Erythroblast (primary cell): ENCODE measurements around the gene CABLES1.
"Not testable (repeated sequence)": the region's sequence is repeated elsewhere in the genome, so short reads cannot be mapped to it uniquely, and the experiment has no call there.

Experiments
- DNase-seq, 2 experiments: peaks; one replicate each; lab custom pipeline; 2025; lab: John Stamatoyannopoulos, UW
- GATA1 ChIP-seq: IDR thresholded peaks from 2 replicates; pipeline ENCODE4 v1.6.1; 2011; ENCODE audit warnings: low read depth, mild to moderate bottlenecking, control low read depth, low read length, moderate library complexity
- POLR2A ChIP-seq: IDR thresholded peaks from 2 replicates; pipeline ENCODE4 v1.6.1; 2011; ENCODE audit warnings: mild to moderate bottlenecking, low read length

CABLES1 gene

DNA sequence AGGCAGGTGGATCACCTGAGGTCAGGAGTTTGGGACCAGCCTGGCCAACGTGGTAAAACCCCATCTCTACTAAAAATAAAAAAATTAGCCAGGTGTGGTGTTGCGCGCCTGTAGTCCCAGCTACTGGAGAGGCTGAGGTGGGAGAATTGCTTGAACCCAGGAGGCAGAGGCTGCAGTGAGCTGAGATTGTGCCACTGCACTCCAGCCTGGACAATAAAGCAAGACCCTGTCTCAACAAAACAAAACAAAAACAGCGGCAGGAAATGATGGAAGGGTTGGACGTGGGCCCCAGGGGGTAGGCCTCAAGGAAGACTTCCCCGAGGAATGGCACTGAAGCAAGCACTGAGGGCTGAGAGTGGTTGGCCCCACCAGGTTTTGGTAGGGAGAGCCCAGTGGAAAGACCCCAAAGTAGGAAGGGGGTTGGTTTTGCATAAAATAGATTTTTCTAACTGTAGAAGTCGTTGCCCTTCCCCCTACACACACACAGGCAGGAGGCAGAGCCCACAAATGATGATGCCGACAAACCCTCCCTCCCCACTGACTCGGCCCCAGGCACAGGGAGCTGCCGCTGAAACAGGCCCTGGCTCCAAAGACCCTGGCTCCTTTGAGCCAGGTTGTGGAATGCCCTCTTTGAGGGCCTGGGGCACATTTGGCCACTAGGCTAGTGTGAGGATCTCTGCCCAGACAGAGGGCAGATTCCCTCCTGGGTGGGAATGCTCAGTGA, 104.8 kb downstream of the CABLES1 start:
- DNase-seq, result no peak

DNA sequence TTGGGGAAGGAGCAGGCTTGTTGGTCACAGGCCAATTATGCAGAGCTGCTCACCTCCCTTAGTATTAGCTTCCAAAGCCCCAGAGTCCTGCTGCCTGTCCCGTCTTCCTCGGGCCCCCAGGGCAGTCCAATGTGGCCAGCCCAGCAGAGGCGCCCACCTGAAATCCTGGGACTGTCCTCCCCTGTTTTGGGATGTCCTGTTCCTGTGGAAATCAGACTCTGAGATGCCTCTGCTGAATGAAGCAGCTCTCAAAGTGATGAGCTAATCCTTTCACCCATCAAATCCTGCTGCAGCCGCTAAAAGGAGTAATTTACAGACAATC, 105.3 kb downstream of the CABLES1 start:
- TF ChIP-seq GATA1 (no peak), POLR2A (no peak)
- no peak for DNase-seq

More for the DNA sequence above, 104.8 kb downstream of the CABLES1 start:
- TF ChIP-seq POLR2A (no peak), GATA1 (no peak)

DNA sequence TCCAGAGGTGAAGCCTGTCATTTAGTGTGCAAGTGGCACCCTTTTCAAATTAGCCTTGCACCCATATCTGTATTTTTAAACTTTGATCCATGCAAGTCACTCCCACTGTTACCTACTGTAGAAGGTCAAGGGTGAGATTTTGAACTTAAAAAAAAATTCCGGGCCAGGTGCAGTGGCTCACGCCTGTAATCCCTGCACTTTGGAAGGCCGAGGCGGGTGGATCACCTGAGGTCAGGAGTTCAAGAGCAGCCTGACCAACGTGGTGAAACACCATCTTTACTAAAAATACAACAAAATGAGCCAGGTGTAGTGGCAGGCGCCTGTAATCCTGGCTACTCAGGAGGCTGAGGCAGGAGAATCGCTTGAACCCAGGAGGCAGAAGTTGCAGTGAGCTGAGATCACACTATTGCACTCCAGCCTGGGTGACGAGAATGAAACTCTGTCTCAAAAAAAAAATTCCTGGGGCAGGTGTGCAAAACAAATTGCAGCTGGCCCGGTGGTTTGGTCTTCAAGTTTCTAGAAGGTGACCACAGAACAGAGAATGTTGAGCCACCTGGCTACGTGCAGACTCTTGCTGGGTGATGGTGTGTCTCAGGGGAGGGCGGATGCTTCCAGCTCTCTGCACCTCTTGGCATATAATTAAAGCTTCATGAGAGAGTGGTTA, 106.7 kb downstream of the CABLES1 start:
- DNase-seq, result not testable (repeated sequence)

DNA sequence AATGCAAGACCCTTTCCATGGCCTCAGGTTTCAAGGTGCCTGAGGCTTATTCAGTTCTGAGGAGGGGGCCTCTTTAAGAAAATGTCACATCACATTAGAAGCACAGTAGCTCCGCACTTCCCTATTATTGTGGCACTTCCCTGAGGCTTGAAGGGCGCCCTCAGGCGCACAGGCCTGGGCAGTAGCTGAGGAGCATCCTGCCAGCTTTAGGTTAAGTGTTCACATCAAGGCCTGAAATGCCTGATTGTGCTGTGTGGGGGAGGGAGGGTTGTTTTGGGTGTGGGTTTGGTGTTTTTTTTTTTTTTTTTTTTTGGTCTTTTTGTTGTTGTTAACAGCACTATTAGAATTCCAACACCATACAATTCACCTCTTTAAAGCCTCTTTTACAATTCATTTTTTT, 107.9 kb downstream of the CABLES1 start:
- DNase-seq, result no peak
- TF ChIP-seq GATA1 (no peak), POLR2A (no peak)

DNA sequence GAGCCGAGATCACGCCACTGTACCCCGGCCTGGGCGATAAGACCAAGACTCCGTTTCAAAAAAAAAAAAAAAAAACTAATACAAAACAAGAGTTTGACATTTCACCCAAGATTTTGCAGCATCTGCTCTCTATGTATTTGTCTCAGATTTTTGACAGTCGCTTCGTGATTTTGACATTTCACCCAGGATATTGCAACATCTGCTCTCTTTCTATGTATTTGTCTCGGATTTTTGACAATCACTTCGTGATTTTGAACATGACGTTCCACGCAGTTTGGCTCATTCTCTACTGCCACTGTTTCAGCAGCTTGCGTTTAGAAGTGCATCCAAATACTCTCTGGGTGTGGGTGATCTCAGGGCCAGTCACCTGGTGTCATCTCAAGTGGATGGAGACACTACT, 108.5 kb downstream of the CABLES1 start:
- no peak for DNase-seq
- TF ChIP-seq POLR2A (no peak), GATA1 (no peak)

DNA sequence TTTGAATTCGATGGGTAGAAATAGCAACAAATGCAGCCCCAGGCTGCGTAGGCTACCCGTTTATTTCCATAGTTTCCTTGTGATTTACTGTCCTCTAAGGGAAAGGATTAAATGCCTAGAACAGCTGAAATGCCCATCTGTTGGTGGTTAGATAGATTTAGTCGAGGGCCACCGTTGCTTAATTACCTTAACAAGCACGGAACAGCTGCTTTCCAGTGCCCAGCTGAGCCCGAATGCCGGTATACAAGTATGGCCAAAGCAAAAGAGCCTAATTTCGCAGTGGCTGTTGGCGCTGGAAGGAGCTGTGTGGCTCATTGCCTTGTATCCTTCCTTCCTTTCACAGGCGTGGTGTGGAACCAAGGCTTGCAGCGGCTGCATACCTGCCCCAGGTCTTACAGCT, 109.1 kb downstream of the CABLES1 start:
- TF ChIP-seq POLR2A (no peak), GATA1 (no peak)
- no peak for DNase-seq

DNA sequence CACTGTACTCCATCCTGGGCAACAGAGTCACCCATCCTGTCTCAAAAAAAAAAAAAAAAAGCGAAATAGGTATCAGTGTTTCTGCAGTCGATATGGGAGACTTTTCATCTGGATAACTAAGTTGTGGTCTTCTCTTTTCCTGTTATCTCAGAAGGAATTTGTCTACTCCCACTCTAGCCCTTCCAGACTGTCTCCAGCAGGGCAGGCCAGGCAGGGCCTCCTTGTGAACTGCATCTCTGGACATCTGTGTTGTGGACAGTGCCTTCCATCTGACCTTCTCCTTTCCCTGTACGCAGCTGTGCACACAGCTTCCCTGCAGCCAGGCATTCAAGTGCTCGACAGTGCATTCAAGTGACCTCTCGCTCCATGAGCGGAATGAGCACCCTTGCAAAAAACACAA, 110.2 kb downstream of the CABLES1 start:
- no peak for TF ChIP-seq POLR2A
- no peak for TF ChIP-seq GATA1
- no peak for DNase-seq

DNA sequence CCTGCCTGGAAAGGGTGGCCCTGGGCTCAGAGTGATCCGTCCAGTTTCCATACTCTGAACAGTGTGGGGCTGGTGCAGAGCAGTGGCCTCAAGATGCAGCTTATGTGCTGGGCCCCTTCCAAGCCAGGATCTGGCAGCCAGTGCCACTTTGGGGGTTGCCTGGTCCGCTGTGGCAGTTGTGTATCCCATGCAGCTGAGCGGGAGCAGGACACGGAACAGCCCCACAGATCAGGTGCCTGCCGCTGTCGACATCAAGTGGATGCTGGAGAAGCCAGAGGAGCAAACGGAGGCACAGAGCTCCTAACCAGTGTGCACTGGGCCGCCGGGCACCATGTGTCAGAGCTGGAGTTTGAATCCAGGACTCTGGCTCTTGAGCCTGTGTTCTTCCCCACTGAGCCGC, 112.0 kb downstream of the CABLES1 start:
- DNase-seq, result no peak
- TF ChIP-seq POLR2A (no peak), GATA1 (no peak)

DNA sequence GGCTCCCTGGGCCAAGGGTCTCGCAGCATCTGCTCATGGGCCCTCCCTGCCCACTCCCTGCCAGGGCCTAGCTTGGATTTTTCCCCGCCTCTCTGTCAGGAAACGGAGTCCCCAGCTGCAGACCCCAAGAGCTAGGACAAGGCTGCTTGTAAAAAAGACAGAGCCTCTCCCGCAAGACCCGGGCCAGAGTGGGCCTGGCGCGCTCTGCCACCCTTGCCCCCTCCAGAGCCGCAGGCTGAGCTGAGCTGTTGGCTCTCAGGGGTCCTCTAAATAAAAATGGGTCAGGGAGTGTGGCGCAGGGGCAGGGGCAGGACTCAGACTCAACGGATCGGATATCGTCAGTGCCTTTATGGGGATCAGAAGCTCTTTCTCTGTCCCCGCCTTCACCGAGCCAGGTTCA, 112.6 kb downstream of the CABLES1 start:
- no peak for DNase-seq
- TF ChIP-seq POLR2A (no peak), GATA1 (no peak)

DNA sequence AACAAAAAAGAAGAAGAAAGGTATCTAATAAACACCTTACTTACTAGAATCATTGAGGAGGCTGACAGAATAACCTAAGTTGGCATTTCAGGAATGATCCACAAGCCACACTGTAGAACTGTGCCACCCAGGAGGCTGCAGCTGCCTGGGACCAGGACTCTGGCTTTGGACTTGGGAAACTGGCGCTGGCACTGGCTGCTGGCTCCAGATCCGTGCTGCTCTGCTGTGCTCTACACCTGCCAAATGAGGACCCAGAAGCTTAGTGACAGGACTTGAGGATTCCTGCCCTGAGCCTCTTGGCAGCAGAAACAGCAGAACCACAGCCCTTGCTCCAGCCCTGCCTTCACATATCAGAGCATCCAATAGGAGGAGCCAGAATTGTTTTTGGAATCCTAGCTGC, 113.5 kb downstream of the CABLES1 start:
- no peak for DNase-seq
- no peak for TF ChIP-seq POLR2A
- no peak for TF ChIP-seq GATA1

DNA sequence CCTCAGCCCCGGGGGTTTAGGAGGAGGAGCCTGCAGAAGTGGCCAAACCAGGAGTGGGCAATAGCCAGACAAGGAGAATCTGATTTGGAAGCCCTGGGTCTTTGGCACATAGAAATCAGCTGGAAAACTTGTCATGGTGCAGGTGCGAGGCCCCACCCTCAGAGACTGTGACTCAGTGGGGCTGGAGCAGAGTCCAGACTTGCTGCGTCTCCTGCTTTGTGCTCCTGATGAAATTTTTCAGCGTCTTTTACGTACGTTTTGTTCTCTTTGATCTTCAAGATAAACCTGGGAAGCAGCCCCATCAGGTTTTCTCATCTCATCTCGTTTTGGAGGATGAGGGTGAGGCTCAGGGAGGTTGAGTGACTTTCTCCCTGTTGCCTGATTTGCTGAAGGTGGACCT, 114.1 kb downstream of the CABLES1 start:
- TF ChIP-seq POLR2A (no peak), GATA1 (no peak)
- DNase-seq, result no peak

DNA sequence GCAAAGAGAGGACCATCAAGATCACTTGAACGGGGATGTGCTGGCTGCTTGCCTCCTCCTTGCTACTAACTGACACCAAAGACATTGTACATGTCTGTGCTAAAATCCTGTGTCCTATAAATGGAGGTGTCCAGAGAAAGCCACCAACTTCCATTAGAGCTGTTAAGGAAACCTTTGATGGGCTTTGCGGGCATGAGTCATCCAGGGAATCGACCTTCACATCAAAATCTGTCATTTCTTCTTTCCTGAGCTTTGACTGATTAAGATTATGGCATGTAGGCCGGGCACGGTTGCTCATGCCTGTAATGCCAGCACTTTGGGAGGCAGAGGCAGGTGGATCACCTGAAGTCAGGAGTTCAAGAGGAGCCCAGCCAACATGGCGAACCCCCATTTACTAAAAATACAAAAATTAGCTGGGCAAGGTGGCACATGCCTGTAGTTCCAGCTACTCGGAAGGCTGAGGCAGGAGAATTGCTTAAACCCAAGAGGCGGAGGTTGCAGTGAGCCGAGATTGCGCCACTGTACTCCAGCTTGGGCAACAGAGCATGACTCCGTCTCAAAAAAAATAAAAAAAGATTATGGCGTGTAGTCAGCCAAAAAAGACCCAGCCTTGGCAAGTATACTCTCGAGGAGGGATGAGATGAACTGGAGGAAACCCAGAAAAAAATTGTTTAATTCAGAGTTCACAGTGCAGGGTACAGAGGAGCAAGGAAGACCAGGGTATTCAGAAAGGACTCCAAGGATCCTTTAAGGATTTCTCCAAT, 115.8 kb downstream of the CABLES1 start:
- TF ChIP-seq GATA1, result no peak
- TF ChIP-seq POLR2A, result no peak
- DNase-seq, result no peak

DNA sequence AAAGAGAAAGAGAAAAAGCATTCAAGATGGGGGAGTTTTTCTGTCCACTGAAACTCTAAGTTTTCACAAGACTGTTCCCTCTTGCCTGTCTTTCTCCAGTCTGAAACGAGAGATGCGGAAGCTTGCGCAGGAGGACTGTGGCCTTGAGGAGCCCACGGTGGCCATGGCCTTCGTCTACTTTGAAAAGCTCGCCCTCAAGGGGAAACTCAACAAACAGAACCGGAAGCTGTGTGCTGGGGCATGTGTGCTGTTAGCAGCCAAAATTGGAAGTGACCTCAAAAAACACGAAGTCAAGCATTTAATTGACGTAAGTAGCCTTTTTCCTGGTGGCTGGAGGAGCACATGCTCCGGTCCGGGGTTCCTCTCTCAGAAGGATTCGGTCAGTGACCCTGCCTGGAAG, 118.3 kb downstream of the CABLES1 start:
- TF ChIP-seq GATA1 (no peak), POLR2A (no peak)

DNA sequence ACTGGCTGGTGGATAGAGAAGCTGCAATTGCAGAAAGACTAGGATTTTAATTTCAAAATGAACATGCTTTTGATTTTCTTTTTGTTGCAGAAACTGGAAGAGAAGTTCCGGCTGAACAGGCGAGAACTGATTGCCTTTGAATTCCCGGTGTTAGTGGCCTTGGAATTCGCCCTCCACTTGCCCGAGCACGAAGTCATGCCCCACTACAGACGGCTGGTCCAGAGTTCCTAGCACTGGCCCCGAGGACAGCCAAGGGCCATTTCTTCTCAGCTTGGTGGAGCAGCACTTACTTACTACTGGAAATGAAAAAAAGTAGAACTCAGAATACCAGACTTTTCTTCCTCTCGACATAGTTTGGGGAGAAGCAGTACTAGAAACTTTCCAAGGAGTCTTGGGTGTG, 121.9 kb downstream of the CABLES1 start:
- TF ChIP-seq GATA1 (no peak), POLR2A (no peak)
- DNase-seq, result no peak

More for the DNA sequence above, 118.3 kb downstream of the CABLES1 start:
- DNase-seq, result no peak

DNA sequence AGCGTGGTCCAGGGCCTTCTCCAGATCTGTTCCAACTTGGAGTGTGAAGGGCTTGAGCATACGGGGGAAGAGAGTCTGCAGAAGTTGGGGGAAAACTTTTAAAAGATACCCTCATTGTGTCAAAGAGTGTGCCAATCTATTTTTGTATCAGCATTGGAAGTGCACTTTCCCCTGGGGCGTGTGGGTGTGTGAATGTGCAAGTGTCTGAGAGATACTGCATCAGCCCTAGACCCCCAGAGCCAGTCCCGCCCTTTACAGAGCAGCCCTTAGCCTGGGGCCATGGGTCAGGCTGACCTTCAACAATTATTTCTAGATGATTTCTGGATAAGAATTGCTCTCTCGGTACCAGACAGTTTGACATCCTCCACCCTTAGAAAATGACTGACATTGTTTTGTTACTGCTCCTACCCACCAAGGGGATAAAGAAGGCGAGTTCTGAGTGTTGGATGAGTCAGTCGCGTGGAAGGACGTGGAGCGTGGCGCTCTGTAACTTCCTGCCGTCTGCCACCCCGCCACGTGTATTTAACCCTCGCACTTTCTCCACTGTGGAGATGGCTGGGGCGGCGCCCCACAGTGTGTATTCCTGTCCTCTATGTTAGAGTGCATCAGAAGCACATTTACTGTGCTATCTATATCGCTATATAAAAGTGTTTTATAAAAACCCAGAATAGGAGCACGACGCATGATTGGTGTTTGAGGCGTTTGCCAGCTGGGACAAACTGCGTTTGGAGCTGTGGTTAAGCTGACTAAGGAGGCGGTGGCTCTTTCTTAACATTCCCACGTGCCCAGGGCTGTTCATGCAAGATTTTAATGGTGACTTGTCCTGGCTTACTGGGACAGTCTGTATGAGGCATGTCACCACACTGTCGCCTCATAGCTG, 122.6 kb downstream of the CABLES1 start:
- TF ChIP-seq GATA1, result no peak
- no peak for TF ChIP-seq POLR2A
- DNase-seq, result no peak
